Suprapubic skin (tissue), 2 donors: ENCODE results near the gene OR4C45.

Experiments used
- EP300 ChIP-seq: sonication (generic); formaldehyde crosslinking; IDR thresholded peaks from one replicate; pipeline ENCODE4 v1.6.1; 2017; ENCODE audit warnings: antibody characterized with exemption
- POLR2A ChIP-seq, 2 donors: fragments of 450-650 bp; IDR thresholded peaks; one replicate each; pipeline ENCODE4 v1.6.1; 2017; ENCODE audit warnings: antibody characterized with exemption in 2 of 2, mild to moderate bottlenecking in 2 of 2, moderate library complexity in 2 of 2

- TF ChIP-seq POLR2A (IDR thresholded peaks at IDR 0.05) (no peak), EP300 (no peak)
These were observed 39.8 kb downstream of the OR4C45 start for GRCh38 chr11:50072226-50073112.
